CD1c-positive myeloid dendritic cell (primary cell): ENCODE results near the gene TREML4.
"Not testable (repeated sequence)": the region's sequence is repeated elsewhere in the genome, so short reads cannot be mapped to it uniquely, and the experiment has no call there.

Source experiments
- DNase-seq: peaks from one replicate; pipeline ENCODE4 v3.0.0-alpha.2; 2016; ENCODE audit errors: extremely low spot score

Gene TREML4

DNA sequence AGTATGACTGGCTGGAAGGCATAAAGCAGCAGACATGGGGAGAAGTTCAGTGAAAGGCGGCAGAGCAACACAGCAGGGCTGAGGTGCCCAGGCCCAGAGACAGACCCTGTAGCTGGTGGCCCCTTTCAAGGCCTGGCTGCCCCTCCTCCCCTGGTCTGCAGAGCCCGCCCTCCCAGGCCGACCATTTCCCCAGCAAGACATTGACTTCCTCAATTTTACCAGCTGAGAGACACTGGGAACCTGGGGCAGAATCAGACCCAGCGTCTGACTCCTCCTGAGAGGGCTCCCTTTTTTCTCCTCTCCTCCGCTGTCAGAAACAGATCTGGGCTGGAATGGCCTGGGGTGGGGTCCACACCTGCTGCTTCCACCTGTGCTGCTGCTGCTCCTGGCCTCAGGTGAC is at the start of gene TREML4:
Gene TREML4, plus strand, starts transcription at position 254 of the 400 bp plus-strand sequence. Its CDS starts 79 bp downstream, at position 333.
- DNase-seq, result peak; percentile 48

- no peak for DNase-seq
Measured at GRCh38 chr6:41179163-41179562, 49.0 kb upstream of the TREML4 start.

GRCh38 chr6:41181566-41181965 is 46.6 kb upstream of the TREML4 start:
- DNase-seq, result no peak

GRCh38 chr6:41182069-41183034 is 45.8 kb upstream of the TREML4 start:
- DNase-seq, result peak; percentile 91

DNA sequence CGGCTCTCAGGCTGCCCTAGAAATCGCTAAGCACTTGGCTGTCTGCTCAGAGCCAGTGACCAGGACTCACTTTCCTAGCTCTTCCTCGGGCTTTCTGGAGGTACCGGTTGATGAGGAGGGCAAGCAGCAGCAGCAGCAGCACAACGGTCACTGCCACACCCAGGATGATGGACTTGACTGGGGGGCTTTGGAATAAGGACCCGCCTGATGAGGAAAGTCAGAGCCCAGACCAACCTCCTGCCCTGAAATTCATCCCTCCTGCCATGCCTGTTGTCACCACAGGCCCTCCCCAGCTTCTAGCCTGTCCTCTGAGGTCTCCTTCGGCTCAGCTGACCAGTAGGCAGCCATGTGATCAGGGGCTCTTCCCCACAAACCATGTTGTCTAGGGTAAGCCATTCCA is 43.4 kb upstream of the TREML4 start:
- DNase-seq, result no peak

GRCh38 chr6:41186031-41186562 is 42.1 kb upstream of the TREML4 start:
- peak; percentile 24 for DNase-seq

DNA sequence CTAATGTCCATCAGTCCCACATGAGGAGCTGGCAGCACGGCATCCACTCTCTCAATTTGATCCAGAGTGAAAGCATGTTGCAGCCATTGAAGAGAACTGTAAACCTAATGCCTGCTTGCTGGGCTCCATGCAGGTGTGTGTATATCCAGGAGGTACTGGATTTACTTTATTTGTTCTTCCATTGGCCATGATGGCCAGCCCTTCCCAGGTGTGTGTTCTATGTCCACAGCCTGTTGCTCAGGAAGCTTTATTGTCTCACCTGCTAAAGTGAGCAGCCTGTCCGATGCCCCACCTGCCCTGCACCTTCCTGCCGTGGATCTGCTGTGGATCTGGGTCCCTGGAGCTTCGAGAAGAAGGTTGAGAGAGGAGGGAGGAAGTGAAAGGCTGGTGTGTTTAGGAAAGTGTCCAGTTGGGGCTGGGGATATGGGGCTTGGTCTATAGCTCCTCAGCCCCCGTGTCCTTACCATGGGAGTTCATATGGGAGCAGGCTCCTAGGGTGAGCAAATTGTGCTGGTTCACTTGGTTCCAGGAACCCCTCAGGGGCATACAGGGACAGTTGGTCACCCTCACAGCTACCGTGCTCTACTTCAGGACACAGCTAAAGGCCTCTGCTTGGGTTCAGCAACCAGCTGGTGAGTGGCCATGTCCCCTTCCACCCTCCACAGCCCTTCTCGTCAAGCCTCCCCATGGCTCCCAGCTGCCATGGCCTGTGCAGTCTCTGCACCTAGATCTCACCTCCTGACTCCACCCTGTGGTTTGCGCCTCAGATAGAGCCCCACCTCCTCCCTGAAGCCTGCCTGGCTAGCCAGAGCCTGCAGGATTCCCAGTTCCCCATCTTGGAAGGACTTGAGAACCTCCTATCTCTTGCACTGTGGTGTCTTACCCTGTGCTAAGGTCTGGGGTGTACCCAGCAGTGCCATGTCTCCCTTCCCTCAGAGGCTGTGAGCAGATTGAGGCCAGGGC is 39.9 kb upstream of the TREML4 start:
- DNase-seq, result no peak

DNA sequence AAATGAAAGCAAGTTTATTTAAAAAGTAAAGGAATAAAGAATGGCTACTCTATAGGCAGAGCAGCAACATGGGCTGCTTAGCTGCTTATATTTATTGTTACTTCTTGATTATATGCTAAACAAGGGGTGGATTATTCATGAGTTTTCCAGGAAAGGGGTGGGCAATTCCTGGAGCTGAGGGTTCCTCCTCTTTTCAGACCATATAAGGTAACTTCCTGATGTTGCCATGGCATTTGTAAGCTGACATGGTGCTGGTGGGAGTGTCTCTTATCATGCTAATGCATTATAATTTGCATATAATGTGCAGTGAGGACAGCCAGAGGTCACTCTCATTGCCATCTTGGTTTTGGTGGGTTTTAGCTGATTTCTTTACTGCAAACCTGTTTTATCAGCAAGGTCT is 39.1 kb upstream of the TREML4 start:
- not testable (repeated sequence) for DNase-seq

- DNase-seq, result no peak
Measured at GRCh38 chr6:41189967-41190366, 38.2 kb upstream of the TREML4 start.

- DNase-seq, result no peak
Measured at GRCh38 chr6:41190791-41191190, 37.4 kb upstream of the TREML4 start.

DNA sequence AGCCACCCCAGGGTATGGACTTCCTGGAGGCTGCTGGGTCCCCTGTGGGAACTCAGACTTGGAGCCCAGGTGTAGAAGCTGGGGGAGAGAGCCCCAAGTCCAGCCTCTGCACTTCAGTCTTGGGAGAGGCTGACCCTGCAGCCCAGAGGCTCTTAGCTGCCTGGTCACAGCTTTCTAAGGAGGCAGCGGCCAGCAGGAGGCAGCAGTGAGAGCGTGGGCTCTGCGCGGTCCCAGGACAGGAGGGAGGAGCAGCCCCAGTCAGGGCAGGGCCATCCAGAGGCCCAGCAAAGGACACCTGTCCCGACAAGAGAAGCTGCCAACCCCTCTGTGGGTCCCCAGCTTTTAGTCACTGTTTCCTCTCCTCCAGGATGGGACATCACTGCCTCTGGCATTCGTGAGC is 36.6 kb upstream of the TREML4 start:
- peak; percentile 67 for DNase-seq

GRCh38 chr6:41193171-41193734 is 34.9 kb upstream of the TREML4 start:
- DNase-seq, result no peak

DNA sequence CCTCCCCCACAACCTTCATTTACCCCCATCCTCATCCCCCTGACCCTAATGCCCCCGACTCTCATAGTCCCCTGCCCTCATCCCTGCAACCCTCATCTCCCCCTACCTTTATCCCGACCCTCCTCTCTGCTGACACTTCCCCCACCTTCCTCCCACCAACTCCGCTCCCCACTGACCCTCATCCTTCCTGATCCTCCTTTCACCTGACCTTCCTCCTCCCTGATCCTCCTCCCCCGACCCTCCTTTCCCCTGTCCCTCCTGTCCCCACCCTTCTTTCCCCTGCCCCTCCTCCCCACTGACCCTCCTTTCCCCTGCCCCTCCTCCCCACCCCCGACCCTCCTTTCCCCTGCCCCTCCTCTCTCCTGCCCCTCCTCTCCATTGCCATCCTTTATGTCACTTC is 34.3 kb upstream of the TREML4 start:
- DNase-seq, result no peak

- DNase-seq, result no peak
Measured at GRCh38 chr6:41194386-41194785, 33.8 kb upstream of the TREML4 start.

GRCh38 chr6:41197234-41197633 is 30.9 kb upstream of the TREML4 start:
- no peak for DNase-seq

- no peak for DNase-seq
Measured at GRCh38 chr6:41199552-41200246, 28.4 kb upstream of the TREML4 start.

- DNase-seq, result peak; percentile 68
Measured at GRCh38 chr6:41200296-41200900, 27.8 kb upstream of the TREML4 start.

DNA sequence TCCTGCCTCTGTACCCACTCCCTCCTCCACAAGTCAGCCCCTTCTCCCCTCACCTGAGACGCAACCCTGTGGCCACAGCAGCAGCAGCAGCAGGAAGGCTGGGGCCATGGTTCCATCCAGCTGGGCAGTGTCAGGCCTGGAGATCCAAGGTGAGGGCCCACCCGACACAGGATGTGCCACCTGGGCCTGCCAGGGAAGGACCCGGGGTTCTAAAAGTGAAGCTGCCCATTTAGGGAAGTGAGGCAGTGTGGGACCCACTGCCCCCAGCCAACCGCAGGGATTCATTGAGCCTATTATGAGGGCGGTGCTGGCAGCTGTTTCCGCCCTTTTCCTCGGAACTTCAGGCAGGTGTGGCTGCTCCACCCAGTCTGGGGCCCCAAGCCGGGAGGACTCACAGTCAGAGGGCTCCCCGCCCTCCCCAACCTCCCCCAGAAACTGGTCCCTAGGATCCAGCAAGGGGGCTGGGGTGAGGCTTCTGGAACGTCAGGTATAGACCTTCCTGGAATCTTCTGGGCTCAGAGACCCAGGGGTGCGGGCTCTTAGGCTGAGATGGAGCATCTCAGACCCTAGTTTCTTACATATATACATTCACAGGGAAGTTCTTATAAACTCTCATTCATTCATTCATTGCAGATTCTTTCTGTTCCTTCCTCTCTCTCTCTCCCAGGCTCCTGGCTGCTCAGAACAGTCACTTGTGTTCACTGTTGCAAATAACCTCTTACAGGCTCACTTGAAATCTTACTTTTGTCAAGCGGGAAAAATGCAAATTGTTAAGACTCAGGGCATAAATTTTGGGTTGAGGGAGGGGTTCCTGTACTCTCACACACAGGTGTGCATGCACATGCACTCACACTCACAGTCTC is 27.0 kb upstream of the TREML4 start, which contains the start of gene TREML2:
Gene TREML2, minus strand, starts transcription at position 249 of the 863 bp plus-strand sequence. Its CDS starts 141 bp downstream, at position 108.
- DNase-seq, result peak; percentile 61

DNA sequence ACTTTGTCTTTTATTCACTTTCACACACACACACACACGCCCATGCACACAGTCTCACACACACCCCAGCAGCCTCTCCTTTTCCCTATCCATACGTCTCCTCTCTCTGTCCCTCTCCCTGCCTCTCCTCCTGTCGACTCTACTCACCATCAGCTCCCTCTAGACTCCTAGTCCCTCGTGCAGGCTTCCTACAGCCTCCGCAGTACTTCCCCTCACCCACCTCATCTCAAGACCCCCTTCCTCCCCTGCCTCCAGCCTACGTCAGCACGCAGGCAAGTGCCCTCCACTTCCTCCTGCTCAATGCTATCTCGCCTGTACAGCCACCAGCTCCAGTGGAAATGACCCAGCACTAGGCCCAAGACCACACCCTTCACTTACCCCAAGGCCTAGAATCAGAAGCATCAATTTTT is 26.4 kb upstream of the TREML4 start:
- DNase-seq, result peak; percentile 48
